IPS-20b (cell line): ENCODE measurements around the gene ZNF77.

Experiments used
- H3K27ac ChIP-seq: one replicate; pipeline ENCODE4 v1.5.1; 2013; ENCODE audit warnings: low read length
- H3K27me3 ChIP-seq: 2 replicates; pipeline ENCODE4 v1.6.1; 2013; ENCODE audit warnings: mild to moderate bottlenecking, low read length, inconsistent platforms; ENCODE audit not compliant: insufficient read depth
- H3K36me3 ChIP-seq: 2 replicates; pipeline ENCODE4 v1.6.1; 2013; ENCODE audit warnings: low read depth, mild to moderate bottlenecking, inconsistent platforms, low read length, moderate library complexity; ENCODE audit not compliant: insufficient read depth
- H3K4me1 ChIP-seq: 2 replicates; pipeline ENCODE4 v1.6.1; 2013; ENCODE audit warnings: mild to moderate bottlenecking, control low read depth, inconsistent platforms, low read length, moderate library complexity; ENCODE audit not compliant: insufficient read depth
- H3K4me3 ChIP-seq: 2 replicates; pipeline ENCODE4 v1.5.1; 2013; ENCODE audit warnings: mild to moderate bottlenecking, low read length, inconsistent platforms
- H3K9ac ChIP-seq: 2 replicates; pipeline ENCODE4 v1.6.1; 2013; ENCODE audit warnings: low read depth, mild to moderate bottlenecking, inconsistent platforms, low read length, moderate library complexity
- H3K9me3 ChIP-seq: 2 replicates; pipeline ENCODE4 v1.6.1; 2013; ENCODE audit warnings: mild to moderate bottlenecking, low read depth, low read length, inconsistent platforms; ENCODE audit not compliant: insufficient read depth

The ZNF77 gene

DNA sequence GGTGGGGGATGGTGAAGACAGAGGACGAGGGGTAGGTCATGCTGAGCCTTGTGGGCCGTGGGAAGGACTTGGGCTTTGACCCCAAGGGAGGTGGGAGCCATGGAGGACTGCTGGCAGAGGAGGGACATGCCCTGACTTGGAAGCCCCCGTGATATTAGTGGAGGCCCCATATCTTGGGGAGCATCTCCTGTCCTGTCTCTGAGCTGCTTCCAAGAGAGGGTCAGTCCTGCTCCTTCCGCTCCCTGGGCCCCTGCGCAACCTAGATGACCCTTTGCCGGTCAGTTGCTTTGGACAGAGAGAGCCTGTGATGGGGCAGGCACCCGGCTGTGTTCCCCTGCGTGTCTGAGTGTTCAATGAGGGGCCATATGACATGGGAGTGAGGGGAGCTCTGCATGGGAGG, 37.8 kb upstream of the ZNF77 start:
- no peak overlapping the region for H3K27ac ChIP-seq
- no peak overlapping the region for H3K4me3 ChIP-seq
- no peaks in the 10 kb centered on the region for H3K36me3 ChIP-seq
- H3K9me3 ChIP-seq: no peaks in the 10 kb centered on the region
- H3K27me3 ChIP-seq: peaks cover 91% of the 10 kb centered on the region
- peaks cover 20% of the 10 kb centered on the region; the same call in 1 of the 2 replicates for H3K4me1 ChIP-seq
- H3K9ac ChIP-seq: no peak overlapping the region

- H3K4me1 ChIP-seq: peaks cover 15% of the 10 kb centered on the region; the same call in 1 of the 2 replicates
- H3K36me3 ChIP-seq: no peaks in the 10 kb centered on the region
- H3K9ac ChIP-seq: no peak overlapping the region
- no peaks in the 10 kb centered on the region for H3K9me3 ChIP-seq
- peaks cover 88% of the 10 kb centered on the region for H3K27me3 ChIP-seq
- H3K4me3 ChIP-seq: no peak overlapping the region
- H3K27ac ChIP-seq: no peak overlapping the region
Measured at GRCh38 chr19:2981898-2982297, 37.1 kb upstream of the ZNF77 start.

GRCh38 chr19:2978772-2979171, 34.0 kb upstream of the ZNF77 start:
- Histone ChIP-seq H3K4me1 (peaks cover 19% of the 10 kb centered on the region; the same call in 1 of the 2 replicates), H3K9ac (no peak overlapping the region), H3K36me3 (no peaks in the 10 kb centered on the region), H3K27me3 (peaks cover 91% of the 10 kb centered on the region), H3K4me3 (no peak overlapping the region), H3K27ac (no peak overlapping the region), H3K9me3 (no peaks in the 10 kb centered on the region)

- Histone ChIP-seq H3K4me3 (0 out of 2 replicates have a peak overlapping the region, but pooled peaks have one; percentile 60), H3K27me3 (peaks cover 90% of the 10 kb centered on the region), H3K4me1 (peaks cover 17% of the 10 kb centered on the region; the same call in 1 of the 2 replicates), H3K27ac (no peak overlapping the region), H3K9me3 (no peaks in the 10 kb centered on the region), H3K9ac (no peak overlapping the region), H3K36me3 (no peaks in the 10 kb centered on the region)
Measured at GRCh38 chr19:2978166-2978767, 33.5 kb upstream of the ZNF77 start.

DNA sequence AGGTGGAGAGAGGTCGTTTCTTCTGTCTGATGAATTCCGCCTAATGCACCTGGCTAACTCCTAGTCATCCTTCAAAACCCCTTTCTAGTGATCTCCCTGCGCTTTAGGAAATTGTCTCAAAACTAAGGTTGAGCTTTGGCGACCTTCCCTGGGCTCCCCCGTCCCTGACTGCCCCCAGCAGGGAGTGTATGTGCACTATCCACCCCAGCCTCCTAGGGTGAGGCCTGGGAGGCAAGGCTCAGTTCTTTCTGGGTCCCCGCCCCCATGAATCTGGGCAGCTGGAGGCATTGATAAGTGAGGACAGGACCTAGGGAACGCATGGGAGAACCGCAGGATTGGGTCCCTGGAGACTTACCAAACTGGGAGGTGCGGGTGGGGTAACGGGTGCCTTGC, 33.0 kb upstream of the ZNF77 start:
- no peak overlapping the region for H3K9ac ChIP-seq
- H3K4me3 ChIP-seq: peak overlapping the region; percentile 60; the same call in 1 of the 2 replicates
- peaks cover 88% of the 10 kb centered on the region for H3K27me3 ChIP-seq

GRCh38 chr19:2977001-2977745, 32.4 kb upstream of the ZNF77 start, which contains the start of gene TLE6:
TLE6 (plus strand) TSS chr19:2977564; CDS start chr19:2978234, 670 bp downstream.
- H3K27me3 ChIP-seq: peaks cover 83% of the 10 kb centered on the region

More for the DNA sequence above, 33.0 kb upstream of the ZNF77 start:
- no peak overlapping the region for H3K27ac ChIP-seq
- peaks cover 13% of the 10 kb centered on the region; the same call in 1 of the 2 replicates for H3K4me1 ChIP-seq
- H3K36me3 ChIP-seq: no peaks in the 10 kb centered on the region
- H3K9me3 ChIP-seq: no peaks in the 10 kb centered on the region

DNA sequence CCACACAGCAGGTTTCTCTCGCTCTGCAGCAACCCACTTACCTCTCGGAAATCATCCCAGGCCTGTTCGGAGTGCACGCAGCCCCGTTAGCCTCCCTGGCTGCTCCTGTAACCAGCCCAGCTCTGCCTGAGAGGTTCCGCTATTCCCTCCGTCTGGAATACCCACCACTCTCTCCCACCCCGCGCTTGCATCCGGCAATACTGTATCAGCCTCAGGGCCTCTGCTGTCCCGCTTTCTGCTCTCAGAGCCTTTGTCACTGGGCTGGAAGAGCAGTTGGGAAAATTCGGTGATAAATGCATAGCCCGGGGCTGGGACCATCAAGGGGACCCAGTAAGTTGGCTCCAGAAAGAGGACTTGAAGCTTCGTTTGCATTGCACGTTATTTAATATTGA, 31.8 kb upstream of the ZNF77 start:
- no peaks in the 10 kb centered on the region for H3K9me3 ChIP-seq
- H3K27me3 ChIP-seq: peaks cover 78% of the 10 kb centered on the region
- peak overlapping the region; percentile 62 for H3K4me3 ChIP-seq
- no peak overlapping the region for H3K9ac ChIP-seq
- H3K36me3 ChIP-seq: no peaks in the 10 kb centered on the region
- H3K4me1 ChIP-seq: peaks cover 11% of the 10 kb centered on the region; the same call in 1 of the 2 replicates
- no peak overlapping the region for H3K27ac ChIP-seq

More at GRCh38 chr19:2977001-2977745, 32.4 kb upstream of the ZNF77 start, which contains the start of gene TLE6:
- no peaks in the 10 kb centered on the region for H3K36me3 ChIP-seq
- H3K9ac ChIP-seq: no peak within 1 kb of the TSS
- peak within 1 kb of the TSS; percentile 62 for H3K4me3 ChIP-seq
- peaks cover 11% of the 10 kb centered on the region; the same call in 1 of the 2 replicates for H3K4me1 ChIP-seq
- H3K27ac ChIP-seq: no peak within 1 kb of the TSS
- H3K9me3 ChIP-seq: no peaks in the 10 kb centered on the region

GRCh38 chr19:2974342-2975041, 29.7 kb upstream of the ZNF77 start:
- Histone ChIP-seq H3K27me3 (peaks cover 58% of the 10 kb centered on the region), H3K4me1 (peaks cover 11% of the 10 kb centered on the region; the same call in 1 of the 2 replicates), H3K9ac (no peak overlapping the region), H3K27ac (no peak overlapping the region), H3K4me3 (no peak overlapping the region), H3K36me3 (no peaks in the 10 kb centered on the region), H3K9me3 (no peaks in the 10 kb centered on the region)

GRCh38 chr19:2973229-2973628, 28.5 kb upstream of the ZNF77 start:
- Histone ChIP-seq H3K4me3 (no peak overlapping the region), H3K9ac (no peak overlapping the region), H3K4me1 (peaks cover 11% of the 10 kb centered on the region; the same call in 1 of the 2 replicates), H3K27me3 (peaks cover 46% of the 10 kb centered on the region), H3K27ac (no peak overlapping the region), H3K9me3 (no peaks in the 10 kb centered on the region), H3K36me3 (no peaks in the 10 kb centered on the region)

- Histone ChIP-seq H3K9ac (no peak overlapping the region), H3K4me1 (no peaks in the 10 kb centered on the region), H3K36me3 (no peaks in the 10 kb centered on the region), H3K27ac (no peak overlapping the region), H3K9me3 (no peaks in the 10 kb centered on the region), H3K4me3 (no peak overlapping the region), H3K27me3 (peaks cover 20% of the 10 kb centered on the region)
Measured at GRCh38 chr19:2970201-2970835, 25.5 kb upstream of the ZNF77 start.

GRCh38 chr19:2969104-2969504, 24.3 kb upstream of the ZNF77 start:
- H3K27ac ChIP-seq: no peak overlapping the region
- no peaks in the 10 kb centered on the region for H3K9me3 ChIP-seq
- no peaks in the 10 kb centered on the region for H3K4me1 ChIP-seq
- no peaks in the 10 kb centered on the region for H3K36me3 ChIP-seq
- 0 out of 2 replicates have a peak, but pooled peaks cover 7% of the 10 kb centered on the region for H3K27me3 ChIP-seq
- no peak overlapping the region for H3K9ac ChIP-seq
- H3K4me3 ChIP-seq: no peak overlapping the region
